ENCODE measurements around the gene FBLN7. TPM values are rescaled to one million over a fixed set of nuclear protein-coding genes. Genes with fewer than 3 reads are reported as not detected.
"Not testable (repeated sequence)": the region's sequence is repeated elsewhere in the genome, so short reads cannot be mapped to it uniquely, and the experiment has no call there.

The FBLN7 gene
- total RNA-seq, 1 donor from 2014 or later, result not detected

DNA sequence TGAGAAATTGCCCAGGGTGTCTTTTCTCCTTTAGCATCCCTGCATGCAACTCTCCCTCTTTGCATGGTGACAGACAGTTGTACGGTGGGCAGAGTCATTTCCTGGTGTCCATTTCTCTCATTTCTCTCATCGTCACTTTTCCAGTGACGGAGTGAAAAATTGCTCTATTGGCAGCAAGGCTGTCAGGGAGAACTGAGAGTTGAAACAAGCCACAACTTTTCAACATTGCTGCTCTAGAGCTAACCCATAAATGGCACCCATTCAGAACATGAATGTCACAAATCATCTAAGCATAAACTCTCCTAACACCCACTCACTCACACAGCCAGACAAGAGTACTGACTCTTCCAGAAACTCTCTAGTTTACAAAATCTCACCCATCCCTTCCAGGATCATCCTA is 61.0 kb downstream of the FBLN7 start:
- no peaks in the 10 kb centered on the region for H4K20me1 ChIP-seq (ENCODE audit: insufficient read depth, low read length)
- H3K9ac ChIP-seq (ENCODE audit: low read length), result no peak overlapping the region
- no peak overlapping the region for H3K4me2 ChIP-seq (ENCODE audit: low read length)
- H3K79me2 ChIP-seq (ENCODE audit: insufficient read depth, low read length), result no peaks in the 10 kb centered on the region
- H3K27ac Mint-ChIP-seq (ENCODE audit: unreplicated experiment), result no peak overlapping the region
- no peak overlapping the region for H3K4me3 ChIP-seq (ENCODE audit: insufficient read depth, low read depth, low read length)
- no peak for DNase-seq (ENCODE audit: low read depth)
- H3K4me1 Mint-ChIP-seq (ENCODE audit: low read depth, unreplicated experiment), result no peaks in the 10 kb centered on the region
- H3K27me3 Mint-ChIP-seq (ENCODE audit: low read depth, unreplicated experiment), result peaks cover 10% of the 10 kb centered on the region
- H3K36me3 Mint-ChIP-seq (ENCODE audit: low read depth, unreplicated experiment), result no peaks in the 10 kb centered on the region
- TF ChIP-seq, protein P1, sequence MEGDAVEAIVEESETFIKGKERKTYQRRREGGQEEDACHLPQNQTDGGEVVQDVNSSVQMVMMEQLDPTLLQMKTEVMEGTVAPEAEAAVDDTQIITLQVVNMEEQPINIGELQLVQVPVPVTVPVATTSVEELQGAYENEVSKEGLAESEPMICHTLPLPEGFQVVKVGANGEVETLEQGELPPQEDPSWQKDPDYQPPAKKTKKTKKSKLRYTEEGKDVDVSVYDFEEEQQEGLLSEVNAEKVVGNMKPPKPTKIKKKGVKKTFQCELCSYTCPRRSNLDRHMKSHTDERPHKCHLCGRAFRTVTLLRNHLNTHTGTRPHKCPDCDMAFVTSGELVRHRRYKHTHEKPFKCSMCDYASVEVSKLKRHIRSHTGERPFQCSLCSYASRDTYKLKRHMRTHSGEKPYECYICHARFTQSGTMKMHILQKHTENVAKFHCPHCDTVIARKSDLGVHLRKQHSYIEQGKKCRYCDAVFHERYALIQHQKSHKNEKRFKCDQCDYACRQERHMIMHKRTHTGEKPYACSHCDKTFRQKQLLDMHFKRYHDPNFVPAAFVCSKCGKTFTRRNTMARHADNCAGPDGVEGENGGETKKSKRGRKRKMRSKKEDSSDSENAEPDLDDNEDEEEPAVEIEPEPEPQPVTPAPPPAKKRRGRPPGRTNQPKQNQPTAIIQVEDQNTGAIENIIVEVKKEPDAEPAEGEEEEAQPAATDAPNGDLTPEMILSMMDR (IDR thresholded peaks at IDR 0.05; ENCODE audit: insufficient read depth, low read depth, low read length), result no peak
- TF ChIP-seq EZH2 (IDR thresholded peaks at IDR 0.05; ENCODE audit: insufficient read depth, low read length), result no peak
- H3K9me3 ChIP-seq (ENCODE audit: insufficient read depth, low read depth, low read length), result no peaks in the 10 kb centered on the region
- no peaks in the 10 kb centered on the region for H3K4me1 ChIP-seq (ENCODE audit: insufficient read depth, low read length)
- H3K9me3 Mint-ChIP-seq (ENCODE audit: unreplicated experiment), result peaks cover 16% of the 10 kb centered on the region
- no peak for FAIRE-seq
- H3K4me3 Mint-ChIP-seq (ENCODE audit: unreplicated experiment), result no peak overlapping the region
- no peak overlapping the region for H3K27ac ChIP-seq (ENCODE audit: low read depth, low read length)
- H3K27me3 ChIP-seq (ENCODE audit: insufficient read depth, low read length), result peaks cover 4% of the 10 kb centered on the region
- H2AFZ ChIP-seq (ENCODE audit: low read depth, low read length), result no peak overlapping the region
- no peaks in the 10 kb centered on the region for H3K36me3 ChIP-seq (ENCODE audit: insufficient read depth, low read length)

DNA sequence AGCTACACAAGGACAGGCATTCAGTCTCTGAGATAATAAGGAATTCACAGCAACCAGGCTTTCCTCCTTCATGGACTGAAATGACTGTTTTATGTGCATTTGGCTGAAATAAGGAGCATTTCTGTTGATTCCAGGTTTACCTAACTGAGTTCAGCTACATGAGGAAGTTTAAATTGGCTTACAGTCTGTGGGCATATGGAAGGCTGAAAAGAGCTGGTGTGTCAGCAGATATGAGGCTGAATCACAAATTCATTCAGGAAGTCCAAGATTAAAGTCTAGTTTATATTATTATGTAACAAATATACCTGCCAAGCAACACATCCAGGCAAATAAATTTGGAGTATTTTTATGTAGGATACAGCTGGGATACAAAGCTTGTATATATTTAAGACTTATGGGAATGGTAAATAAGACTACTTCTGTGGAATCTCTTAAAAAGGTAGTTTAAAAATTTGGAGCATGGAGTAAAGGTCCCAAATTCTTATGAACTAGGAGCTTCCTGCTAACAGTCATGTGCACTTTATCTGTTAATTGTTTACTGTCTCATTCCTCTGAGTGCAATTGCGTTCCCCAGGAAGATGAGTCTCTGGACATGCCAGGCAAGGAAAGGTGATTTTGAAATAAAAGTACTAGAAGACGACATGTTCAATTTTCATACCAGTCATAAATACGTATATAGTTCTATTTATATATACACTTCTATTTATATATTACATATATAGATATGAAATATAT is 63.7 kb downstream of the FBLN7 start:
- H2AFZ ChIP-seq (ENCODE audit: low read depth, low read length), result no peak overlapping the region
- Mint-ChIP-seq H3K4me1 (ENCODE audit: low read depth, unreplicated experiment) (no peaks in the 10 kb centered on the region), H3K36me3 (ENCODE audit: low read depth, unreplicated experiment) (no peaks in the 10 kb centered on the region), H3K27me3 (ENCODE audit: low read depth, unreplicated experiment) (peaks cover 10% of the 10 kb centered on the region), H3K9me3 (ENCODE audit: unreplicated experiment) (peaks cover 27% of the 10 kb centered on the region), H3K27ac (ENCODE audit: unreplicated experiment) (no peak overlapping the region), H3K4me3 (ENCODE audit: unreplicated experiment) (no peak overlapping the region)
- H3K4me1 ChIP-seq (ENCODE audit: insufficient read depth, low read length), result no peaks in the 10 kb centered on the region
- no peaks in the 10 kb centered on the region for H3K9me3 ChIP-seq (ENCODE audit: insufficient read depth, low read depth, low read length)
- TF ChIP-seq EZH2 (IDR thresholded peaks at IDR 0.05; ENCODE audit: insufficient read depth, low read length), result no peak
- TF ChIP-seq, protein P1 (IDR thresholded peaks at IDR 0.05; ENCODE audit: insufficient read depth, low read depth, low read length), result no peak
- H3K36me3 ChIP-seq (ENCODE audit: insufficient read depth, low read length), result no peaks in the 10 kb centered on the region
- H3K4me2 ChIP-seq (ENCODE audit: low read length), result no peak overlapping the region
- H3K79me2 ChIP-seq (ENCODE audit: insufficient read depth, low read length), result no peaks in the 10 kb centered on the region
- H3K9ac ChIP-seq (ENCODE audit: low read length), result no peak overlapping the region
- no peak overlapping the region for H3K4me3 ChIP-seq (ENCODE audit: insufficient read depth, low read depth, low read length)
- no peak overlapping the region for H3K27ac ChIP-seq (ENCODE audit: low read depth, low read length)
- no peak for FAIRE-seq
- H4K20me1 ChIP-seq (ENCODE audit: insufficient read depth, low read length), result no peaks in the 10 kb centered on the region
- peaks cover 4% of the 10 kb centered on the region for H3K27me3 ChIP-seq (ENCODE audit: insufficient read depth, low read length)
- DNase-seq (ENCODE audit: low read depth), result no peak

GRCh38 chr2:112204411-112204810 is 66.2 kb downstream of the FBLN7 start:
- Histone ChIP-seq H3K79me2 (ENCODE audit: insufficient read depth, low read length) (no peaks in the 10 kb centered on the region), H3K36me3 (ENCODE audit: insufficient read depth, low read length) (no peaks in the 10 kb centered on the region), H3K4me1 (ENCODE audit: insufficient read depth, low read length) (no peaks in the 10 kb centered on the region), H3K9me3 (ENCODE audit: insufficient read depth, low read depth, low read length) (no peaks in the 10 kb centered on the region), H3K4me2 (ENCODE audit: low read length) (no peak overlapping the region), H2AFZ (ENCODE audit: low read depth, low read length) (no peak overlapping the region), H3K27ac (ENCODE audit: low read depth, low read length) (no peak overlapping the region), H3K4me3 (ENCODE audit: insufficient read depth, low read depth, low read length) (no peak overlapping the region), H3K27me3 (ENCODE audit: insufficient read depth, low read length) (no peaks in the 10 kb centered on the region), H3K9ac (ENCODE audit: low read length) (no peak overlapping the region), H4K20me1 (ENCODE audit: insufficient read depth, low read length) (no peaks in the 10 kb centered on the region)
- Mint-ChIP-seq H3K27ac (ENCODE audit: unreplicated experiment) (no peak overlapping the region), H3K4me3 (ENCODE audit: unreplicated experiment) (no peak overlapping the region), H3K4me1 (ENCODE audit: low read depth, unreplicated experiment) (no peaks in the 10 kb centered on the region), H3K36me3 (ENCODE audit: low read depth, unreplicated experiment) (no peaks in the 10 kb centered on the region), H3K27me3 (ENCODE audit: low read depth, unreplicated experiment) (no peaks in the 10 kb centered on the region), H3K9me3 (ENCODE audit: unreplicated experiment) (peaks cover 27% of the 10 kb centered on the region)
- TF ChIP-seq, protein P1 (IDR thresholded peaks at IDR 0.05; ENCODE audit: insufficient read depth, low read depth, low read length), result no peak
- TF ChIP-seq EZH2 (IDR thresholded peaks at IDR 0.05; ENCODE audit: insufficient read depth, low read length), result no peak
- DNase-seq (ENCODE audit: low read depth) (no peak), FAIRE-seq (no peak)

DNA sequence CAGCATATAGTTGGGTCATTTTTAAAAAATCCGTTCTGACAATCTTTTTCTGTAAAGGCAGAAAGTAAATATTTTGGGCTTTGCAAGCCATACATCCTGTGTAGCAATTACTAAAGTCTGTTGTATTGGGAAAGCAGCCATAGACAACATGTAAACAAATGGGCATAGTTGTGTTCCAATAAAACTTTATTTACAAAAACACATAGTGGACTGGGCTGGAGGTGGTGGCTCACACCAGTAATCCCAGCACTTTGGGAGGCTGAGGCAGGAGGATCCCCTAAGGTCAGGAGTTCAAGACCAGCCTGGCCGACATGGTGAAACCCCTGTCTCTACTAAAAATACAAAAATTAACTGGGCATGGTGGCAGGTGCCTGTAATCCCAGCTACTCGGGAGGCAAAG is 69.7 kb downstream of the FBLN7 start:
- not testable (repeated sequence) for H3K9ac ChIP-seq (ENCODE audit: low read length); H4K20me1 ChIP-seq (ENCODE audit: insufficient read depth, low read length); H3K4me1 Mint-ChIP-seq (ENCODE audit: low read depth, unreplicated experiment); H3K27me3 ChIP-seq (ENCODE audit: insufficient read depth, low read length); H3K36me3 Mint-ChIP-seq (ENCODE audit: low read depth, unreplicated experiment); H3K36me3 ChIP-seq (ENCODE audit: insufficient read depth, low read length); H3K27ac ChIP-seq (ENCODE audit: low read depth, low read length); H3K27me3 Mint-ChIP-seq (ENCODE audit: low read depth, unreplicated experiment); H2AFZ ChIP-seq (ENCODE audit: low read depth, low read length); DNase-seq (ENCODE audit: low read depth); FAIRE-seq; H3K27ac Mint-ChIP-seq (ENCODE audit: unreplicated experiment); H3K4me1 ChIP-seq (ENCODE audit: insufficient read depth, low read length); H3K4me3 ChIP-seq (ENCODE audit: insufficient read depth, low read depth, low read length); H3K4me3 Mint-ChIP-seq (ENCODE audit: unreplicated experiment); H3K4me2 ChIP-seq (ENCODE audit: low read length); H3K9me3 ChIP-seq (ENCODE audit: insufficient read depth, low read depth, low read length); H3K79me2 ChIP-seq (ENCODE audit: insufficient read depth, low read length)
- H3K9me3 Mint-ChIP-seq (ENCODE audit: unreplicated experiment), result peaks cover 21% of the 10 kb centered on the region

Measured in astrocyte (in vitro differentiated cells and primary cell).